ENCODE measurements around the gene OLFML2A.
A peak's percentile ranks its signal among the peaks of the same experiment; 100 is the strongest.

Gene OLFML2A

GRCh38 chr9:124761710-124762109 is 15.2 kb upstream of the OLFML2A start (continued):
- TF ChIP-seq CTCF (tag by site-specific recombination; IDR thresholded peaks at IDR 0.05): no peak
- TF ChIP-seq BCL11A (tag by site-specific recombination; IDR thresholded peaks at IDR 0.05; ENCODE audit: low read depth): no peak
- TF ChIP-seq KLF17 (tag by site-specific recombination; IDR thresholded peaks at IDR 0.05): no peak
- peak; percentile 87 for TF ChIP-seq SCRT2 (tag by site-specific recombination; IDR thresholded peaks at IDR 0.05)
- no peak for TF ChIP-seq ZNF184 (tag by site-specific recombination; IDR thresholded peaks at IDR 0.05)
- TF ChIP-seq ZBTB20 (tag by site-specific recombination; IDR thresholded peaks at IDR 0.05): no peak
- no peak for TF ChIP-seq PRDM10 (tag by site-specific recombination; IDR thresholded peaks at IDR 0.05)
- no peak for TF ChIP-seq ZNF610 (tag by site-specific recombination; IDR thresholded peaks at IDR 0.05; ENCODE audit: borderline replicate concordance)
- TF ChIP-seq ZNF169 (tag by site-specific recombination; IDR thresholded peaks at IDR 0.05): no peak
- peak; percentile 66 for TF ChIP-seq SCRT1 (tag by site-specific recombination; IDR thresholded peaks at IDR 0.05; ENCODE audit: borderline replicate concordance)
- TF ChIP-seq ZNF266 (tag by site-specific recombination; IDR thresholded peaks at IDR 0.05; ENCODE audit: low read depth): no peak
- no peak for TF ChIP-seq ZBTB48 (tag by site-specific recombination; IDR thresholded peaks at IDR 0.05)
- TF ChIP-seq ZNF692 (tag by site-specific recombination; IDR thresholded peaks at IDR 0.05): no peak
- TF ChIP-seq ZNF639 (tag by site-specific recombination; IDR thresholded peaks at IDR 0.05): no peak
- no peak for TF ChIP-seq ZNF501 (tag by site-specific recombination; IDR thresholded peaks at IDR 0.05)
- no peak for TF ChIP-seq PATZ1 (tag by site-specific recombination; IDR thresholded peaks at IDR 0.05)

Measured in HEK293 (cell line).